Mucosa of descending colon (tissue), 3 donors: ENCODE data around the gene STPG4. TPM values are rescaled to one million over a fixed set of nuclear protein-coding genes. Genes with fewer than 3 reads are reported as not detected.

ENCODE experiments used
- ATAC-seq: fragments of 200-7000 bp; cut with Tn5 transposase; one replicate; pipeline ENCODE4 v1.9.1; 2020; ENCODE audit warnings: mild to moderate bottlenecking, moderate library complexity
- DNase-seq, 3 donors: peaks; one replicate each; pipeline ENCODE4 v3.0.0-alpha.2; 2020
- H3K36me3 ChIP-seq: fragments of 200-600 bp; one replicate; pipeline ENCODE4 v1.8.0; 2021; ENCODE audit warnings: low read depth, mild to moderate bottlenecking
- H3K4me1 ChIP-seq: fragments of 200-600 bp; one replicate; pipeline ENCODE4 v1.8.0; 2021; ENCODE audit warnings: low read depth, mild to moderate bottlenecking
- H3K4me3 ChIP-seq: fragments of 200-600 bp; one replicate; pipeline ENCODE4 v1.8.0; 2021; ENCODE audit warnings: mild to moderate bottlenecking
- H3K9me3 ChIP-seq: fragments of 200-600 bp; one replicate; pipeline ENCODE4 v1.8.0; 2021; ENCODE audit warnings: mild to moderate bottlenecking
- CTCF ChIP-seq: fragments of 200-600 bp; IDR thresholded peaks from one replicate; pipeline ENCODE4 v1.8.0; 2022; ENCODE audit warnings: antibody characterized with exemption, mild to moderate bottlenecking
- intact Hi-C, 2 donors: fragments of 100-400 bp; cut with DNase I in 1 of 2; cut with micrococcal nuclease in 1 of 2; formaldehyde crosslinking; loops; one replicate each; pipeline versions ENCODE4 v1.11.0 to v1.11.1; 2022; cut with DNase I, micrococcal nuclease
- total RNA-seq, 3 donors: library from RNA; stranded (reverse); fragmentation: NEBNext Ultra II Directional in 2 of 3; extraction: Animal tissue kit (Norgen Biotek cat#: 25700) in 2 of 3; gene quantifications; one replicate each; pipeline versions ENCODE4 v1.2.1 to v1.2.4, GENCODE V29; 2021 to 2023
- donor health status: DM: no; HTN: no; CAD: no; lungs with moderate emphysema.
- donor health status: DM: no; HTN: no; CAD: no.
- donor health status: DM: no; HTN: yes; CAD: no.

Gene STPG4
- total RNA-seq, 3 donors from 2014 or later: 0.46 to 0.63 TPM; not detected in 1

GRCh38 chr2:47134386-47135090, 20.6 kb downstream of the STPG4 start:
- Histone ChIP-seq H3K4me1 (no peaks in the 10 kb centered on the region), H3K9me3 (no peaks in the 10 kb centered on the region), H3K36me3 (no peaks in the 10 kb centered on the region), H3K4me3 (no peak overlapping the region)
- ATAC-seq (no peak), DNase-seq (no peak)
- intact Hi-C loops: no loop called here
- no peak for TF ChIP-seq CTCF

- no peak for DNase-seq
- intact Hi-C loops: no loop called here
- Histone ChIP-seq H3K4me3 (no peak overlapping the region), H3K4me1 (no peaks in the 10 kb centered on the region), H3K36me3 (no peaks in the 10 kb centered on the region), H3K9me3 (no peaks in the 10 kb centered on the region)
- ATAC-seq: no peak
- no peak for TF ChIP-seq CTCF
Observed at GRCh38 chr2:47133046-47133445, 22.1 kb downstream of the STPG4 start.

- no peak for TF ChIP-seq CTCF
- intact Hi-C loops: no loop called here
- Histone ChIP-seq H3K36me3 (no peaks in the 10 kb centered on the region), H3K9me3 (no peaks in the 10 kb centered on the region), H3K4me3 (no peak overlapping the region), H3K4me1 (no peaks in the 10 kb centered on the region)
- ATAC-seq (no peak), DNase-seq (no peak)
Observed at GRCh38 chr2:47129191-47129706, 25.9 kb downstream of the STPG4 start.

- H3K4me3 ChIP-seq: no peak overlapping the region
- intact Hi-C loops: no loop called here
- ATAC-seq: no peak
- H3K36me3 ChIP-seq: no peaks in the 10 kb centered on the region
- DNase-seq: no peak
- TF ChIP-seq CTCF: no peak
- no peaks in the 10 kb centered on the region for H3K9me3 ChIP-seq
- no peaks in the 10 kb centered on the region for H3K4me1 ChIP-seq
Observed at GRCh38 chr2:47128705-47129104, 26.4 kb downstream of the STPG4 start.

- H3K4me3 ChIP-seq: no peak overlapping the region
- H3K4me1 ChIP-seq: no peaks in the 10 kb centered on the region
- no peak for TF ChIP-seq CTCF
- DNase-seq (no peak), ATAC-seq (no peak)
- intact Hi-C loops: no loop called here
- no peaks in the 10 kb centered on the region for H3K36me3 ChIP-seq
- H3K9me3 ChIP-seq: no peaks in the 10 kb centered on the region
Observed at GRCh38 chr2:47127862-47128543, 27.1 kb downstream of the STPG4 start.
